Cardiac septum (tissue), 1 donor: ENCODE results near the gene LGALS3BP. TPM values are rescaled to one million over a fixed set of nuclear protein-coding genes. Genes with fewer than 3 reads are reported as not detected.
"Not testable (repeated sequence)": the region's sequence is repeated elsewhere in the genome, so short reads cannot be mapped to it uniquely, and the experiment has no call there.

ENCODE experiments used
- DNase-seq: peaks from one replicate; pipeline ENCODE4 v3.0.0-alpha.2; 2020; ENCODE audit warnings: low spot score
- intact Hi-C: fragments of 100-400 bp; cut with DNase I; formaldehyde crosslinking; loops from one replicate; pipeline ENCODE4 v1.14.0; 2022
- total RNA-seq: library from RNA; stranded (reverse); fragmentation: NEBNext Ultra II Directional; extraction: Animal tissue kit (Norgen Biotek cat#: 25700); gene quantifications from one replicate; pipeline ENCODE4 v1.2.1, GENCODE V29; 2021
- donor health status: DM: no; HTN: no; CAD: no.

The LGALS3BP gene
- total RNA-seq, 1 donor from 2014 or later = 312 TPM

DNA sequence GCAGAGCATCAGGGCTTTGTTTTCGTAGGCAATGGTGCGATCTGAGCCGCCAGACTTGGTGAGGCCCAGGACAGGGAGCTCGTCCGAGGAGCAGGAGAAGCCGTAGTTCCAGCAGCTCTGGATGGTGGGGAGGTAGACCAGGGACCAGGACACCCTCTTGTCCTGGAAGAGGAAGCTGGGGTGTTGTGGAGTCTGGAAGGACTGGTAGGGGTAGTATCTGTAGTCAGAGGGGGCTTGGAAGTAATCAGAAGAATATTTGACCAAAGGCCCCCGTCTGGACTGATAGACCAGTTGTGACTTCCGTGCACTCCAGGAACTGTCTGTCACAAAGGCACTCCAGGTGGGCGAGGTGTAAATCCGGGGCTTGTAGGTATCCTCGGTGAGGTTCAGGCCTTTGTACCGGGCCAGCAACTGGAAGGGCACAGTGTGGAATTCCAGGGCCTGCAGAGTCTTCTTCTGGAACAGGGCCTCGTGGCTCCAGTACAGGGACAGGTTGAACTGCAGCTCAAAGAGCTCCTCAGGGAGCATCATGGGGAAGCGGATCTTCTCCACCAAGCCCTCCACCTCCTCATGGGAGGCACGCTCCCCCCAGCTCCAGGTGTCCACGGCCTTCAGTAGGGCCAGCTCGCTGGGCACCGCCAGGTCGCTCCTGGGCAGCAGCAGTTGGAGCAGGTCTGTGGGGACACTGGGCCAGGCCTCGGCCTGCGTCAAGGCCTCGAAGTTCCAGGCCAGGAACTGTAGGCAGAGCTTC lies 7.8 kb downstream of the LGALS3BP start:
- DNase-seq = no peak
- intact Hi-C loops = loop anchor here (1.0 to 5.0 kb wide), 2 partner anchors 40 to 107 kb away; no protein-coding TSS in a partner anchor

DNA sequence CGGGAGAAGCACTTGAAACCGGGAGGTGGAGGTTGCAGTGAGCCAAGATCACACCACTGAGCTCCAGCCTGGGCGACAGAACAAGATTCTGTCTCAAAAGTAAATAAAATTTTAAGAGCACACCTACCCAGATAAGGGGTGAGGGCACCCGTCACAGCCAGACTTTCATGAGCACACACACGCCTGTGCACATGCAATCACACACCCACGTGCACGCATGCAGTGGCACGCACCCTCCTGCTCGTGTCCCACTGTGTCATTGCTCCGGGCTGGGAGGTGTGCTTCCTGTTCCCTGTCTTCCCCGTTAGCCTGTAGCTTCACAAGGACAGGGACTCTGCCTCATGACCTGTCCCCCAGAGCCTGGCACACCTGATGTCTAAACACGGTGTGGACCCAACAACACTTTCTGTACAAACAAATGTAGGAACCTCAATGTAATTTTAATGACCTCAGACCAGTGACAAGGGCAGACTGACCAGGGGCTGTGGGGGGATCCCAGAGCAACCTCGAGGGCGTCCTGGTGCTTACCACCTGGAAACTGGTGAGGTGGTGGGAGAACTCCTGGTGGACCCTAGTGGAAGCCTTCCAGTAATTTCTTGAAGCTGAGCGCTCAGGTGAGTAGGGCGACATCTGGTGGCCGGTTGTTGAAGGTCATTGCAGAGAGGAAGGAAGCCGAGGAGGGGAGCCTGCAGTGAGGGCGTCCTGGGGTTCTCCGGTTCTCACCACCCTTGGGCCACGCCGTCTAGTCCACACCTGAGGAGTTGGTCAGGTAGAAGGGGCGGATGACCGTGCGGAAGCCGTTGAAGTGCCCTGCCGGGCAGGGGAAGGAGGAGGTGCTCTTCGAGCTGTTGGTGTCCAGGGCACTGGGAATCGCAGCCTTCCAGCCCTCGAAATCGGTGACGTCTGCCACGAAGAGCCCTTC lies 8.6 kb downstream of the LGALS3BP start:
- peak; percentile 90 for DNase-seq

DNA sequence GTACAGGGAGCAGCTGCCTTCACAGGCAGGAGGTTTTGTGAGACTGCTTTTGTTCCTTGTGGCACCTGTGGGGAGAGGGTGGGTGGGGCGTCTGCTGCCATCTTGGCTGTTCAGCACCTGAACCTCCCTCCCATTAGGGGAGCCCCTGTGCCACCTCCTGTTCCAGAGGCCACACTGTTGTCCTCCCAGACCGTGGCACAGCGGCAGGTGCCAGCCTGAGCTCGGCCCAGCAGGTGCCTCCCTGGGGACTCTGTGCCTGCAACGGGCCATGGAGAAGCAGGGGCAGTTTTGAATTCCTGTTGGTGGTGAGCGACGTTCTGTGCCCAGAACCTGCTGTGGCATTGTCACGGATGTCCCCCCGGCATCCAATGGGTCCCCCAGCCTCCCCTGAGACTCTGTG lies 9.9 kb downstream of the LGALS3BP start:
- DNase-seq = no peak
- intact Hi-C loops = loop anchor here (5.0 kb wide), 1 partner anchor 38 kb away; no protein-coding TSS in a partner anchor

More for the DNA sequence above, 8.6 kb downstream of the LGALS3BP start:
- intact Hi-C loops = loop anchor here (1.0 to 5.0 kb wide), 2 partner anchors 39 to 106 kb away; no protein-coding TSS in a partner anchor

DNA sequence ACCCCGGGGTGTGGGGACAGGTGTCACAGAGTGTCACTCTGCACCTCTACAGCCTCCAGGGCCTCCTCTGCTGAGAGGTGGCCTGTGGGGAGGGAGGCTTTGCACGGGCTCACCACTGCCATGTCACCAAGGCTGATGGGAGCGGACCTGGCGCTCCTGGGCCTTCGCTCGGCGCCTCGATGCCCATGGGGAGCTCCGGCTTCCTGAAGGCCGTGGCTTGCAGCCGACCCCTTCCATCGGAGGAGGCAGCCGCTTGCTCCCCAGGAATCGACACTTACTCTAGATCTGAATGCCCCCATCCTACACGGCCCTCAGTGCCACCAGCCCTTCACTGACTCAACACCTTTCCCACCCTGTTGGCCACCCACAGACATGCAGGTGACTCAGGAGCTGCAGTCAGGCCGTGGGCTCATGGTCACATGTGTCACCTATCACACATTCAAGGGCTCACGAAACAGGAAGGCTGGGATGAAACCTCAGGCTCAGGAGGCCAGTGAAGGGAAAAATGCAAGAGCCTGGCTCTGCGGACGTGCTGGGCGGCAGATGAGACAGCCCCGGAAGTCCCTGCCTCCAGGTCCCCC lies 11.9 kb downstream of the LGALS3BP start:
- intact Hi-C loops = no loop called here

DNA sequence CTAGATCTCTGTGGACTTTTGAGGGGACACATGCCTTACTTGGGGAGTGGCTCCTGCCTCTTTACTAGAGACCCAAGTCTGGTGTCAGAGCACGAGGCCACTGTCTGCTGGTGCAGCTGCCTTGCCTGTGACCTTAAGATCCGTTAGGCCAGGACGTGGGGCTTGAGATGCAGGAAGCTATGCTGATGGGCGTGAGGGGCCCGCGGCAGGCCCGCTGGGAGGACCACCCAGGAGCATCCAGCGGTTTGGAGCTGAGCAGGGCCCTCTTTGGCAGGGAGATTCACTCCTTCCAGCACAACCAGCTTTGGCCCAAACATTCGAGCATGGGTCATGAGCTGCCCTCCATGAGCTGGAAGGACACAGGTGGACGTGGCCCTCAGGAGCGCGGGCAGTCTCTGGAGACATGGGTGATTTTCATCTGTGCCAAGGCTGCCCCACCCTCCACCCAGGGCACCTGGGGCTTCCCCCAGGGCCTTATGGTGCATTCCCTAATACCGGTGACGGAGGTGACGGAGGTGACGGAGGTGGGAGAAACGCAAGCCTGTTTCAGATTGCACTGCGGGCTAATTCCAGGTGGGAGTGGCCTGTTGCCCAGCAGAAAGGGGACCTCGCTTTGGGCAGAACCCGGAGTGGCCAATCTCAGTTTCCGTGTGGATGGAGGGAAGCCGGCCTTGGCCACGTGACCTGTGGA lies 12.7 kb downstream of the LGALS3BP start:
- intact Hi-C loops = no loop called here
- no peak for DNase-seq

More for the DNA sequence above, 11.9 kb downstream of the LGALS3BP start:
- no peak for DNase-seq

DNA sequence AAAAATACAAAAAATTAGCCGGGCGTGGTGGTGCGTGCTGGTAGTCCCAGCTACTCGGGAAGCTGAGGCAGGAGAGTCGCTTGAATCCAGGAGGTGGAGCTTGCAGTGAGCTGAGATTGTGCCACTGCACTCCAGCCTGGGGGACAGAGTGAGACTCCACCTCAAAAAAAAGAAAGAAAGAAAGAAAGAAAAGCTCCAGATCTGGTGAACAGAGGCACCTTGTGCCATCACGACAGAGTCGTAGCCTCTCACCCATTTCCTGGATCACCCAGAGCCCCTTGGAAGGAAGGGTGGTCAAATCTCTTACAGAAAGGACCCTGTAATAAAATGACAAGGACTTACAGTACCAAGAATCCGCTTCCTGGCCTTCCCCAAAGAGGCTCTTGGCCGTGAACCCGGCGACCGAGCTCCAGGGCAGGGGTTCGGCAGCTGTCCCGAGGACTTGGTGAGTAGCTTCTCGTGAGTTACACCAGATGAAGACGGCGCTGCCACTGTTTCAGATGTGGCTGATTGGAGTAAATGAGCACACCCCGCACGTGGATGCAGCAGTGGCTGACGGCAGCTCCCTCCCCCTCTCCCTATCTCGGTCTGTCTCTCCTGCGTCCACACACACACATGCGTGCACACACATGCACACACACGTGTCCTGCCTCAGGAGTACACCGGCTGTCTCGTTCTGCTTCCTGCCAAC lies 13.5 kb downstream of the LGALS3BP start:
- DNase-seq = no peak
- intact Hi-C loops = no loop called here

DNA sequence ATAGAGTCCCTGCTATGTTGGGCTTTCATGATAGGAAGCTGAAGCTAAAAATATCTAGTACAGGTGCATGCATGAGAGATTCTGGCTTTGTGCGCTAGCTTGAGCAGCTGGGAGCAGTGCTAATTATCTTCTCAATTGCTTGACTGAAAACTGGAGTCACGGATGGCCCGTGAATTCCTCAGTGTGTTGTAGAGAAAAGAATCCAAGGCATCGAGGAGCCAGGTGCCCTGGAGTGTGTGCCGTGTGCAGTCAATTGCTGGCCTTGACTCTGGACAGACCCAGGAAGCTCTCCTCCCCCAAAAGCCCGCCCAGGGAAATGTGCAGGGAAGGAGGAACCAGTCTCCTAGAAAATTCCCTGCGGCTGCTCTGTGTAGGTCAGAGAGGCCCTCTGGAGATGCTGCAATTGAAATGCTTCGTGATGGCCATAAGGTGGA lies 14.2 kb downstream of the LGALS3BP start:
- intact Hi-C loops = no loop called here
- no peak for DNase-seq

DNA sequence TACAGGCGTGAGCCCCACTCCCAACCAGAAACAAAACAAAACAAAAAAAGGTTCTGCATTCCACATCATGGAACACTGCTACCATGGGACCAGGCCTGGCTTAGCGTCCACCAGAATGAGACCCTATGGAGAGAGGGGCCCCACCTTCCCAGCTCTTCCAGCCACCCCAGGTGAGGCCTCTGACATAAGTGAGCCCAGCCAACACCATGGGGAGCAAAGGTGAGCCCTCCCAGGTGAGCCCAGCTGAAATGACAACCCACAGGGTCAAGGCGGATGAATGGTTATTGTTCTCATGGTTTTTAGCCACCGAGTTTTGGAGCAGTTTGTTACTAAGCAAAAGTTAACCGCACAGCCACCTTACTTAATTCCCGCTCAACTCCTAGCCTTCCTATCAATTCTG lies 16.3 kb downstream of the LGALS3BP start:
- intact Hi-C loops = no loop called here
- DNase-seq = no peak

DNA sequence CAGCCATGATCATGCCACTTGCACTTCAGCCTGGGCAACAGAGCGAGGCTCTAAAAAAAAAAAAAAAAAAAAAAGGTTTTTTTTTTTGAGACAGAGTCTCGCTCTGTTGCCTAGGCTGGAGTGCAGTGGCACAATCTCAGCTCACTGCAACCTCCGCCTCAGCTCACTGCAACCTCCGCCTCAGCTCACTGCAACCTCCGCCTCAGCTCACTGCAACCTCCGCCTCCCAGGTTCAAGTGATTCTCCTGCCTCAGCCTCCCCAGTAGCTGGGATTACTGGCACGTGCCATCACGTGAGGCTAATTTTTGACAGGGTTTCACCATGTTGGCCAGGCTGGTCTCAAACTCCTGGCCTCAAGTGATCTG lies 16.8 kb downstream of the LGALS3BP start:
- DNase-seq, intact Hi-C loops: not testable (repeated sequence)

DNA sequence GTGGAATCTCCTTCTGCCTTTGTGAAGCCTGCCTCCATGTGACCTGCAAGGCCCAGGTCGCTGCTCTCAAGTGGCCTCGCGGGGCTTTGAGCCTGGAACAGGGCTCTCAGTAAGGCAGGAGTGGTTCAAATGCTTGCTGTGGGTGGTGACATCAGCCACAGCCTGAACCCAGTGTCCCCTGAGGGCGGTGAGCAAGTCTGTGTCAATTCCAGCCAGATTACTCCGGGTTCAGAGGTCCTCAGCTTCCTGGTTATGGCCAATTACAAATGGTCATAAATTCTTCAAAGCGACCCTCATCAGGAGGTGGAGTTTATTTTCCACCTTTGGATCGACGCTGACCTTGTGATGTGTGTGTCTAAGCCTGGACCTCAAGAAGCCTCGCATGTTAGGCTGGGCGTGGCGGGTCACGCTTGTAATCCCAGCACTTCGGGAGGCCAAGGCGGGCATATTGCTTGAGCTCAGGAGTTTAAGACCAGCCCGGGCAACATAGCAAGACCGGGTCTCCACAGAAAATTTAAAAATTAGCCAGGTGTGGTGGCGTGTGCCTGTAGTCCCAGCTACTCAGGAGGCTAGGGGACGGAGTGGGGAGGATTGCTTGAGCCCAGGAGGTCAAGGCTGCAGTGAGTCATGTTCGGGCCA lies 17.3 kb downstream of the LGALS3BP start:
- no peak for DNase-seq
- intact Hi-C loops = no loop called here

DNA sequence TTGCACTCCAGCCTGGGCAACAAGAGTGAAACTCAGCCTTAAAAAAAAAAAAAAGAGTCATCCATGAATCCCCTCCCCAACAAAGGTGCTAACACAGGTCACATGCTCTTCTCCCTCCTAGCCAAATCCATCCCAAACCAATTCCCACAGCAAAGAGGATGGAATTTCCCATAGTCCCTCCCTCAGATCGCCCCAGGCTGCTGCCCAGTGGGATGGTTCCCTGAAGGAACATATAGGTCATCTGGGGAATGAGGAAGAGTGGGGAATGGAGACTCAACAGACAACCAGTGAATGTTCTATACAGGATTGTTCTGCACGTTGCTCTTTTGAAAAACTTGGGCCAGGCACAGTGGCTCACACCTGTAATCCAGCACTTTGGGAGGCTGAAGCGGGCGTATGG lies 18.2 kb downstream of the LGALS3BP start:
- DNase-seq = no peak
- intact Hi-C loops = no loop called here

DNA sequence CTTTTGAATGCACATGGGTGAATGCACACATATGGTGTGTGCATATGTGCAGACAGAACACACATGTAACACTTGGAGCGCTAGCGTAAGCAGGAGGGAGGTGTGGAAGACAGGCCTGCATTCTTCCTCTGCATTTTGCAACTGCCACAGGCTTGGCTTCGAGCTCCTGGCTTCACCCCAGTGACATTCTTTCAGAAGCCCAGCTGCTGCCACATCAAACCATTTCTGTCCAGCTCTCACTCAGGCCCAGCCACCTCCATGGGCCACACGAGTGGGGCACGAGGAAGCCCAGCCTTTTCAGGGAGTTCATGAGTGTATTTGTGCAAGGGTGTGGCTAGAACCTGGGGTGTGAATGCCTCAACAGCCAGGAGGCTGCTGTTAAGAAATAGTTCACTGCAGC lies 18.8 kb downstream of the LGALS3BP start:
- DNase-seq = no peak

DNA sequence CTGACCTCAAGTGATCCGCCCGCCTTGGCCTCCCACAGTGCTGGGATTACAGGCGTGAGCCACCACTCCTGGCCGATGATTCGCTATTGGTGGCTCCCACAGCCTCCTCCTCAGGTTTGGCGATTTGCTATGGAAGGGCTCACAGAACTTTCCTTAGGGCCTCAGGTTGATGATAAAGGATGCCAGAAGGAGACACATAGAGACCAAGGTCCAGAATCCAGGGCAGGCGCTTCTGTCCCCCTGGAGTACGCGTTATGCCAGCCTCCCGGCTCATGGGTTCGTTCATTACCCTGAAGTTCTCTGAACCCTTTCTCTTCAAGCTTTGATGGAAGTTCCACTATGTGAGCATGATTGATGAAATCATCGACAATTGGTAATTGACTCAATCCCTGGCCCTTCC lies 19.9 kb downstream of the LGALS3BP start:
- intact Hi-C loops = no loop called here
- no peak for DNase-seq

More for the DNA sequence above, 18.8 kb downstream of the LGALS3BP start:
- intact Hi-C loops = no loop called here

DNA sequence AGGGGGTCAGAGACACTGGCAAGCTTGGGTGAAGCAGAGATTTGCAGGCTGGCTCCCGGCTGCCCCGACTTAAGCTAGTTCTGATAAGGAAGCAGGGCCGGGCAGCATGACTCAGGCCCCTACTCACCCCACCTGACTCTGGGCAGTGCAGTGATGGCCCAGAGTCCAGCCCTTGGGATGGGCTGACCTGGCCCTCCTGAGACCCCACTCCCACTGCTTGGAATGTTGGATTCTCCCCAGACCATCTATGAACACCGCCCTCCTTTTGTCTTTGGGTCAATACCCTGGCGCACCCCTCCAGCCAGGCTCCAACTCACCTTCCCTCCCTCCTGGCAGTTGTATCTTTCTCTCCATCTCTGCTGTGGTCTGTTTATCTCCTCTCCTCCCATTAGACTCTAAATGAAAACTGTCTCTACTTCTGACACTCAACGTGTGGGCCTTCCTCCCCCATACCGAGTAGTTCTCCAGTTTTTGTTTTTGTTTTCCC lies 21.0 kb downstream of the LGALS3BP start:
- intact Hi-C loops = no loop called here

DNA sequence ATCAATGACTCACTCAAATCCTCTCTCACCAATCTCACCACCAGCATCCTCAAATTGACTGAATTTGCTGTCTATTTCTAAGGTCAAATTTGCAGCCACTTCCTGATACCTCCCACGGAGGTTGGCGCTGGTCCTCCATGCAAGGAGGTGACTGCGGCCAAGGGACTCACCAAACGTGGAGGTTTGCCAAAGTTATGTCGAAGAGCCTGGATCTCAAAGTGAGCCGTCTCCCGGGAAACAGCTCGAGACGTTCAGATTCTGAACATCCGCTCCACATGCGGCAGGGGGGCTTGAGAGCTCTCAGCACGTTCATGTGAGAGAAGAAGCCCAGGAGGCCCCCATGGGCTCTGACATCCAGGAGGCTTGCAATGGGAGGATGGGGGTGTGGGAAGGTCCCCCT lies 22.6 kb downstream of the LGALS3BP start:
- no peak for DNase-seq
- intact Hi-C loops = no loop called here

More for the DNA sequence above, 21.0 kb downstream of the LGALS3BP start:
- DNase-seq = no peak

DNA sequence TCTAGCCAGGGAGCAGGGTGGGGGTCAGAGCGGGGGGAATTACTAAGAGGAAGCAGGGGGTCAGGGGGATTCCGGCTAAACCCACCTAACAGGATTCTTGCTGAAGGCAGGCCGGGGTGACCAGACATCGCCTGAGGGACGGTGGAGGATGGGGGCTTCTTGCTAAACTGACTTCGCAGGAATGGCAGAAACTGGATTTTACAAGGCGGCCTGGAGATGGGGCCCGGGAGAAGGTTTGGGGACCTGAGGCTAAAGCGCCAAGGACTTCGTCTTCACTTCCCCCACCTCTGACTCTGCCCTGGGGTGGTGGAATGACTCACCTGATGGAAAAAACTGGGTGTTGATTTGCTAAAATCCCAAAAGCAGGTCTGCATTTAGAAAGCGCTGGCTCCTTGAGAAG lies 23.5 kb downstream of the LGALS3BP start:
- no peak for DNase-seq
- intact Hi-C loops = no loop called here

DNA sequence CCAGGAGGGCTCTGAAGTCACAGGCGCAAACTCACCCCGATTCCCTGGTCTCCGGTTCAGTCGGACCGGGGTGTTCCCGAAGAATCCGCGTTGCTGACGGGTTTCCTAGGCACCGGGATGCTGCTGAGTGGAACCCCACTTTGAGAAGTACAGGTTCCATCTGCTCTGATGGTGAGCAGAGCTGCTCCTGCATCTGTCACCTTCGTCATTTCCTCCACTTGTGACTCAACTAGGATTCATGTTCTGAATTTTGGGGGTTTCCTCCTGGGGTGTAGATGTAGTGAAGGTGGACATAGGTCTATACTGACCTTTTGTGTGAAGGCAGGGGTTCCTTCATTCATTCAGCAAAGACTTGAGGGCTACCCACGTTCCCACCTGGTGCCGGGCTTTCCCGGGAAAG lies 25.0 kb downstream of the LGALS3BP start:
- DNase-seq = no peak
- intact Hi-C loops = no loop called here
